SK-N-MC (cell line): Measurements from ENCODE around the gene TANC1.

Source experiments
- EZH2 ChIP-seq: fragments of 200-600 bp; sonication (generic); IDR thresholded peaks from one replicate; pipeline ENCODE4 v1.6.1; 2017; ENCODE audit warnings: antibody characterized with exemption
- POLR2AphosphoS5 ChIP-seq: IDR thresholded peaks from 2 replicates; pipeline ENCODE4 v1.6.1; 2012; ENCODE audit warnings: mild to moderate bottlenecking, low read depth, low read length, borderline replicate concordance

DNA sequence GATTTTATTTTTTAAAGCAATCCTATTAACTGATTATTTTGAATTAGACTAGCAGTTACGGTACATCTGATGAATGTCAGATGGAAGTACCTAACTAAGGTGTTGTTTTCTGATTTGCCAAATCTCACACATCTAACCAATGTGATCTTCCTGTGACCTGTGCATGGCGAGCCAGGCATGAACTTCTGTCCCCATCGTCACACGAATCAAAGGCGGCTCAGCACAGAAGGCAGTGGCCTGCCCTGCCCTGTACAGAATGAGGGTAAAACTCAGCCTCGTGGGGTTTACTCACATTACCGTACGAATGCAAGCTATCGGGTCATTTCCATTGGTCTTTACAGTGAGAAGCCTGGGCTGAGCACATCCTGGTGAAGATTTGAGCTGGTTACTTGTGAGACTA, 230.8 kb downstream of the TANC1 start:
- TF ChIP-seq POLR2AphosphoS5 = no peak
- no peak for TF ChIP-seq EZH2
